Adrenal gland (tissue), 12 donors: Measurements from ENCODE around the gene LARGE1. TPM values are rescaled to one million over a fixed set of nuclear protein-coding genes. Genes with fewer than 3 reads are reported as not detected.

Source experiments
- DNase-seq, 7 donors: peaks; one replicate each; pipeline ENCODE4 v3.0.0-alpha.2; 2019 to 2020
- H3K27ac ChIP-seq, 5 donors: fragments of 200-600 bp; sonication (generic) in 4 of 5; 1 replicate in 3 of 5; 2 replicates in 2 of 5; pipeline versions ENCODE4 v1.5.1 to v1.8.0; 2016 to 2020; ENCODE audit warnings: mild to moderate bottlenecking in 1 of 5
- H3K27me3 ChIP-seq: fragments of 200-600 bp; 2 replicates; pipeline ENCODE4 v1.8.0; 2021
- H3K36me3 ChIP-seq, 2 donors: fragments of 200-600 bp; replicated peaks in 1 of 2; 1 replicate in 1 of 2; 2 replicates in 1 of 2; pipeline versions ENCODE4 v1.5.1 to v1.8.0; 2018 to 2022
- H3K4me1 ChIP-seq, 2 donors: fragments of 200-600 bp; replicated peaks in 1 of 2; 1 replicate in 1 of 2; 2 replicates in 1 of 2; pipeline versions ENCODE4 v1.5.1 to v1.8.0; 2018 to 2021
- H3K4me3 ChIP-seq, 4 donors: fragments of 200-600 bp; sonication (generic) in 3 of 4; one replicate each; pipeline ENCODE4 v1.5.1; 2016 to 2018
- H3K9me3 ChIP-seq, 3 donors: fragments of 200-600 bp; sonication (generic) in 1 of 3; replicated peaks in 1 of 3; 1 replicate in 2 of 3; 2 replicates in 1 of 3; pipeline versions ENCODE4 v1.5.1 to v1.8.0; 2016 to 2021
- CTCF ChIP-seq, 6 experiments: fragments of 450-650 bp in 4 of 6; fragments of 200-600 bp in 2 of 6; sonication (generic) in 1 of 6; IDR thresholded peaks; 1 replicate in 5 of 6; 2 replicates in 1 of 6; pipeline versions ENCODE4 v1.5.1 to v1.8.0; 2016 to 2021; ENCODE audit warnings: antibody characterized with exemption in 6 of 6, mild to moderate bottlenecking in 2 of 6, moderate library complexity in 1 of 6
- POLR2A ChIP-seq, 2 donors: fragments of 450-650 bp; IDR thresholded peaks; one replicate each; pipeline ENCODE4 v1.6.1; 2017; ENCODE audit warnings: antibody characterized with exemption in 2 of 2, mild to moderate bottlenecking in 2 of 2, moderate library complexity in 1 of 2
- WGBS, 4 donors: extraction: QIAGEN DNeasy Blood & Tissue Kit in 2 of 4; methylation state at CpG; one replicate each; pipeline versions ENCODE4 v1.1.5 to v1.1.7; 2013 to 2017; 5-methylcytosine and 5-hydroxymethylcytosine counted together
- intact Hi-C, 2 donors: fragments of 100-400 bp; cut with DNase I; formaldehyde crosslinking; loops; one replicate each; pipeline versions ENCODE4 v1.14.1 to v1.15.0; 2022 to 2023
- polyA plus RNA-seq, 3 donors: library from polyadenylated mRNA; stranded (reverse); fragments of 200-250 nt in 2 of 3; fragments of 350-450 nt in 1 of 3; fragmentation: Illumina TruSeq in 1 of 3; extraction: RNeasy Lipid Tissue Mini Kit (QIAGEN cat#74804) in 1 of 3; gene quantifications; one replicate each; pipeline ENCODE4 v1.2.3, GENCODE V29; 2013 to 2014
- total RNA-seq, 9 donors: library from RNA; depleted of rRNA in 4 of 9; stranded (reverse); fragments of >200 nt in 4 of 9; fragments of 120-200 nt in 1 of 9; fragmentation: NEBNext Ultra II Directional in 1 of 9; extraction: Animal tissue kit (Norgen Biotek cat#: 25700) in 1 of 9; gene quantifications; one replicate each; pipeline versions ENCODE4 v1.1.0 to v1.2.4, GENCODE V29; 2013 to 2023
- donor health status: healthy with polysubstance abuse.
- donor health status: Bipolar disorder and iron deficiency.
- donor health status: DM: yes; HTN: yes; CAD: no.
- donor health status: DM: no; HTN: no; CAD: no.
- donor health status: DM: no; HTN: no; CAD: no.
- donor health status: DM: yes; HTN: yes; CAD: no.

Gene LARGE1
- total and polyA plus RNA-seq, 12 donors, result 3.4 to 67.6 (median 30.6) TPM

- TF ChIP-seq CTCF (IDR thresholded peaks at IDR 0.05) (no peak), POLR2A (IDR thresholded peaks at IDR 0.05) (no peak)
These were observed 28.3 kb downstream of the LARGE1 start for GRCh38 chr22:33891992-33892391.

GRCh38 chr22:33891455-33891854 is 28.8 kb downstream of the LARGE1 start:
- Histone ChIP-seq H3K4me1 (peaks cover 0 to 7% of the 10 kb centered on the region in 2 donors), H3K36me3 (no peaks in the 10 kb centered on the region), H3K27me3 (no peaks in the 10 kb centered on the region), H3K4me3 (no peak overlapping the region), H3K9me3 (no peaks in the 10 kb centered on the region), H3K27ac (no peak overlapping the region)
- no peak for TF ChIP-seq POLR2A (IDR thresholded peaks at IDR 0.05)
- no peak for TF ChIP-seq CTCF (IDR thresholded peaks at IDR 0.05)
- WGBS, 4 donors, result 73 to 82% (median 76%) methylated on average over 5 of the region's 5 CpGs
- no peak for DNase-seq
- intact Hi-C loops, result no loop called here

More at GRCh38 chr22:33891992-33892391, 28.3 kb downstream of the LARGE1 start:
- Histone ChIP-seq H3K9me3 (no peaks in the 10 kb centered on the region), H3K27ac (no peak overlapping the region), H3K4me3 (no peak overlapping the region), H3K27me3 (no peaks in the 10 kb centered on the region), H3K36me3 (no peaks in the 10 kb centered on the region), H3K4me1 (peaks cover 0 to 10% of the 10 kb centered on the region in 2 donors)
- WGBS, 4 donors, result 83 to 94% (median 91%) methylated on average over 7 of the region's 7 CpGs
- no peak for DNase-seq
- intact Hi-C loops, result no loop called here

- Histone ChIP-seq H3K4me1 (peaks cover 0 to 7% of the 10 kb centered on the region in 2 donors), H3K27me3 (no peaks in the 10 kb centered on the region), H3K9me3 (no peaks in the 10 kb centered on the region), H3K36me3 (no peaks in the 10 kb centered on the region), H3K27ac (no peak overlapping the region), H3K4me3 (no peak overlapping the region)
- no peak for TF ChIP-seq POLR2A (IDR thresholded peaks at IDR 0.05)
- TF ChIP-seq CTCF (IDR thresholded peaks at IDR 0.05), result no peak
- WGBS, 4 donors, result 68 to 89% (median 83%) methylated on average over 3 to 5 of the region's 5 CpGs
- intact Hi-C loops, result no loop called here
- no peak for DNase-seq
These were observed 30.5 kb downstream of the LARGE1 start for GRCh38 chr22:33889748-33890147.

- H3K27me3 ChIP-seq, result no peaks in the 10 kb centered on the region
- WGBS, 4 donors, result 60 to 75% (median 71%) methylated on average over 4 of the region's 4 CpGs
- H3K4me3 ChIP-seq, result no peak overlapping the region
- no peaks in the 10 kb centered on the region for H3K9me3 ChIP-seq
- peaks cover 0 to 8% of the 10 kb centered on the region in 2 donors for H3K4me1 ChIP-seq
- intact Hi-C loops, result no loop called here
- H3K27ac ChIP-seq, result no peak overlapping the region
- no peak for TF ChIP-seq POLR2A (IDR thresholded peaks at IDR 0.05)
- no peak for TF ChIP-seq CTCF (IDR thresholded peaks at IDR 0.05)
- no peaks in the 10 kb centered on the region for H3K36me3 ChIP-seq
- DNase-seq, result no peak
These were observed 31.5 kb downstream of the LARGE1 start for GRCh38 chr22:33888821-33889220.
